ENCODE measurements around the gene RPS13.
"Not testable (repeated sequence)": the region's sequence is repeated elsewhere in the genome, so short reads cannot be mapped to it uniquely, and the experiment has no call there.

GRCh38 chr11:17107745-17108144 is 30.3 kb upstream of the RPS13 start:
- not testable (repeated sequence) for TF ChIP-seq EZH2 (IDR thresholded peaks at IDR 0.05; ENCODE audit: insufficient read depth, poor library complexity, severe bottlenecking); EZH2phosphoT487 (IDR thresholded peaks at IDR 0.05; ENCODE audit: insufficient read depth, low read depth)
